Aorta (tissue), 5 donors: Measurements from ENCODE around the gene AMDHD1. TPM values are rescaled to one million over a fixed set of nuclear protein-coding genes. Genes with fewer than 3 reads are reported as not detected.

ENCODE experiments used
- ATAC-seq: fragments of 200-7000 bp; cut with Tn5 transposase; one replicate; pipeline ENCODE4 v1.9.1; 2022; ENCODE audit warnings: moderate library complexity; ENCODE audit not compliant: low FRiP score
- DNase-seq, 2 donors: peaks; one replicate each; pipeline ENCODE4 v3.0.0-alpha.2; 2020
- H3K27ac ChIP-seq, 2 donors: one replicate each; pipeline ENCODE4 v1.5.1; 2013; ENCODE audit warnings: low read length in 2 of 2, mild to moderate bottlenecking in 2 of 2, moderate library complexity in 2 of 2, control low read depth in 1 of 2, inconsistent platforms in 1 of 2, low read depth in 1 of 2
- H3K27me3 ChIP-seq, 2 donors: one replicate each; pipeline ENCODE4 v1.6.1; 2013; ENCODE audit warnings: control low read depth in 1 of 2, low read length in 1 of 2, mild to moderate bottlenecking in 1 of 2, moderate library complexity in 1 of 2; ENCODE audit not compliant: insufficient read depth in 2 of 2, control insufficient read depth in 1 of 2
- H3K36me3 ChIP-seq, 2 donors: one replicate each; pipeline ENCODE4 v1.6.1; 2013; ENCODE audit warnings: control low read depth in 1 of 2, low read length in 1 of 2, mild to moderate bottlenecking in 1 of 2; ENCODE audit not compliant: insufficient read depth in 2 of 2, control insufficient read depth in 1 of 2
- H3K4me1 ChIP-seq, 2 donors: one replicate each; pipeline ENCODE4 v1.6.1; 2013; ENCODE audit warnings: low read length in 2 of 2, control low read depth in 1 of 2, mild to moderate bottlenecking in 1 of 2, moderate library complexity in 1 of 2; ENCODE audit not compliant: insufficient read depth in 2 of 2, control insufficient read depth in 1 of 2
- H3K4me3 ChIP-seq, 2 donors: one replicate each; pipeline ENCODE4 v1.5.1; 2013; ENCODE audit warnings: low read length in 2 of 2, control low read depth in 1 of 2, mild to moderate bottlenecking in 1 of 2
- H3K9me3 ChIP-seq: one replicate; pipeline ENCODE4 v1.6.1; 2013; ENCODE audit warnings: mild to moderate bottlenecking, low read length; ENCODE audit not compliant: control insufficient read depth
- WGBS, 2 donors: extraction: QIAGEN DNeasy Blood & Tissue Kit; methylation state at CpG; one replicate each; pipeline ENCODE4 v1.1.7; 2013; 5-methylcytosine and 5-hydroxymethylcytosine counted together
- intact Hi-C, 2 donors: fragments of 100-400 bp; cut with DNase I; formaldehyde crosslinking; loops; one replicate each; pipeline versions ENCODE4 v1.14.2 to v1.15.0; 2022
- polyA plus RNA-seq, 2 donors: library from polyadenylated mRNA; stranded (reverse); fragments of 200-250 nt; gene quantifications; one replicate each; pipeline ENCODE4 v1.2.3, GENCODE V29; 2013
- total RNA-seq, 2 donors: library from RNA; stranded (reverse); fragmentation: NEBNext Ultra II Directional; extraction: Animal tissue kit (Norgen Biotek cat#: 25700); gene quantifications; one replicate each; pipeline ENCODE4 v1.2.1, GENCODE V29; 2021
- donor health status: healthy with polysubstance abuse.
- donor health status: Bipolar disorder and iron deficiency.
- donor health status: DM: no; HTN: no; CAD: no.
- donor health status: DM: no; HTN: no; CAD: no.
- donor health status: DM: yes; HTN: yes; CAD: no.

AMDHD1 gene
- total and polyA plus RNA-seq, 4 donors, result 0.51 to 4.6 (median 0.88) TPM

DNA sequence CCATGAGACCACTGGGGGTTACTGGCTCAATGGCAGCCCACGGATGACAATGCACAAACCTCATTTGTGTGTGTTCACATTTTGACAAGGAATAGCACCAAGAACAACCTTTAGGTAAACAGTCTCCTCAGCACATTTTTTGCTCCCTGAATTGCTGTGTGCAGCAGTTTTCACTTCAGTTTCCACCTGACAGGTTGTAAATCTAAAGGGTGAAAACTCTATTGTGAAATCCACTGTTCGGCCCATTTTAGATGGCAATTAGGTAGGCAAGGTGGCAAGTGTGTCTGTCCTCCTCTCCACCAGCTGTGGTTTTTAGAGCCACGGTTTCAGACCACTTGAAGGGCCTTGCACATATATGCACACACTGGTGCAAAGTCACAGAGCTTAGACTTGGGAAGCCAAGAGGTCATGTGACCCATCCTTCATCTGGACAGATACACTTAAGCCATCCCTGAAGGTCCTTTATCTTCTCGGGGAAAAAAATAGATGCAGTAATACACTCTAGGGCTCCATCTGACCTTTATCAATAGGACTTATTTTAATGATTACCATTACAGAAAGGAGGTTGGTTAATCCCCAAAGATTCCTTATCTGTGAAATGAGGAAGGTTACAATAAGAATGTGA is 29.8 kb downstream of the AMDHD1 start:
- no peaks in the 10 kb centered on the region for H3K4me1 ChIP-seq
- DNase-seq (no peak), ATAC-seq (no peak)

DNA sequence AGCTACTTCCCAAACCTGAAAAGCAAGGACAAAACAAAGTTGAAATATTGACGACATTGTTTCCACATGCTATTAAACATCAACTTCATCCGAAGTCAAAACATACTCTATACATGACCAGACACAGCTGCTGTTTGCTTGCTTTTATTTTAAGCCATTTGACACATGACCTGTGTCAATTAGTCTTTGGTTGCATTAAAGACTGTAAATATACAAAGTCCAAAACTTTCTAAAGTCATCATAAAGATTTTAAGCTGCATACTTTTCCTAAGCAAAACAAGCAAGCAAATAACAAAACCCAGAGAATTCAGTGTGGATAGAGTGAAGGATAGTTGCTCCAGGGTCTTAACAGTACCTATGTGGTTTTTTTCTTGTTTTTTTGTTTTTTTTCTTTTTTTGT is 31.2 kb downstream of the AMDHD1 start:
- no peak overlapping the region for H3K27ac ChIP-seq
- H3K9me3 ChIP-seq, result no peaks in the 10 kb centered on the region
- no peaks in the 10 kb centered on the region for H3K4me1 ChIP-seq
- no peaks in the 10 kb centered on the region for H3K27me3 ChIP-seq
- intact Hi-C loops, result no loop called here
- H3K4me3 ChIP-seq, result no peak overlapping the region
- no peak for DNase-seq
- no peak for ATAC-seq
- WGBS, 2 donors, result 55 to 73% methylated on average over 2 of the region's 2 CpGs
- no peaks in the 10 kb centered on the region for H3K36me3 ChIP-seq

More for the DNA sequence above, 29.8 kb downstream of the AMDHD1 start:
- Histone ChIP-seq H3K4me3 (no peak overlapping the region), H3K9me3 (no peaks in the 10 kb centered on the region), H3K36me3 (no peaks in the 10 kb centered on the region), H3K27ac (no peak overlapping the region), H3K27me3 (no peaks in the 10 kb centered on the region)
- intact Hi-C loops, result no loop called here
- 62 to 73% methylated on average over 4 of the region's 4 CpGs for WGBS, 2 donors

DNA sequence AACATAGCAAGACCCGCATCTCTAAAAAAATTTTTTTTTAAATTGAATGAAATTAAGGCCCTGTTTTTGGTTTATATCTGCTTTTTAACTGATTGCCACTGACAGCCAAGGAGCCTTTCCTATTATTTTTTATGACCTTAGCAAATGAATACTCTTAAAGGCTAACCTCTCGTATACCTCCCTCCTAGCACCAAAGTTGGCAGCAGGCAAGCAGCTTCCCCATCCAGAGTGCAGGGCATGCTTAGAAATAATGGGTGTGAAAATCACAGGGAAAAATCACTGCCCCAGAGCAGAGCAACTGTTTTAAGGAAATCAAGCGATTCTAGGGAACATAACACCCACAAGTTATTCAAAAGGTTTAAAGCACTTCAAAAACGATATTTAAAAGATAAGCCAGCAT is 32.4 kb downstream of the AMDHD1 start:
- 81 to 88% methylated on average over 4 of the region's 4 CpGs for WGBS, 2 donors
- DNase-seq (no peak), ATAC-seq (no peak)
- no peaks in the 10 kb centered on the region for H3K36me3 ChIP-seq
- H3K27ac ChIP-seq, result no peak overlapping the region
- intact Hi-C loops, result no loop called here
- H3K4me3 ChIP-seq, result no peak overlapping the region
- H3K27me3 ChIP-seq, result no peaks in the 10 kb centered on the region
- no peaks in the 10 kb centered on the region for H3K9me3 ChIP-seq
- no peaks in the 10 kb centered on the region for H3K4me1 ChIP-seq

DNA sequence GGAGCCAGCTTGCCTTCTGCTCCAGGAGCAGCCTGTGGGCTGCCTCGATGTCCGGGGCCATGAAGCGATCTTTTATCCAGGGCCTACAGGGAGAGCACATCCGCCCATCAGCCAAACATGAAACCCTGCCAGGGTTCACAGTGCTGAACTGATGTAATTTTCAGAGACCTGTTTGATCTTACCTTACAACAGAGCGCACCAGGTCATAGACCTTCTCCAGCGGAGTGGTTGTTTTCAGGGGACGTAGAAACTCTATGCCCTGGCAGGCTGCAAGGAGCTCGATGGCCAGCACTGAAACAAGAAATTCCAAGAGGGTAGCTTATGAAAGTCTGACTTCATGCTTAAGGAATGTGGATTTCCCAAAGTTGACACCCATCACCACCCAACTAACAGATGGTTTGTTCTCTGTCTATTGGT is 33.3 kb downstream of the AMDHD1 start:
- Histone ChIP-seq H3K4me3 (no peak overlapping the region), H3K4me1 (no peaks in the 10 kb centered on the region), H3K36me3 (no peaks in the 10 kb centered on the region), H3K27me3 (no peaks in the 10 kb centered on the region), H3K9me3 (no peaks in the 10 kb centered on the region), H3K27ac (no peak overlapping the region)
- intact Hi-C loops, result no loop called here
- ATAC-seq (no peak), DNase-seq (no peak)
- 86 to 87% methylated on average over 8 of the region's 8 CpGs for WGBS, 2 donors

DNA sequence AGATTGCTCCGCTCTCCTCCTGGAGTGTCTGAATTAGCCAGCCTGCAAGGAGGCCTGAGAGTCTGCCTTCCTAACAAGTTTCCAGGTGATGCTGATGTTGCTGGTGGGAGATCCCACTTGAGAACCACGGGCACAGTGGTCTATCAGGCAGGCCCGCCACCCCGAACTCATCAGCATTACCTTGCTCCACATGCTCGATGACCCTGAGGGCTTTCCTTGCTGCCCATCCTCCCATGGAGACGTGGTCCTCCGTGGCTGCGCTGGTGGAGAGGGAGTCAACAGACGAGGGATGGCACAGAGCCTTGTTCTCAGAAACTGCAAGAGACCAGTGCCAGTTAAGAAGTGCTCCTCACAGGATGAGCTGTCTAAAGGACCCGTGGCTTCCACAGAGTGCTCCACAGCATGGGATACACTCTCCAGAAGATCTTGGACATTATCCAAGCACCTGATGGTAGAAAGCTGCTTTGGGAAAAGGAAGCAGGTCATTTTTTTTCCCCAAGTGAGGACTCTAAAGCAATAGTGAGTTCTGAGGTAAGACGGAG is 34.7 kb downstream of the AMDHD1 start:
- Histone ChIP-seq H3K9me3 (no peaks in the 10 kb centered on the region), H3K4me1 (no peaks in the 10 kb centered on the region), H3K27ac (no peak overlapping the region), H3K36me3 (no peaks in the 10 kb centered on the region), H3K27me3 (no peaks in the 10 kb centered on the region), H3K4me3 (no peak overlapping the region)
- ATAC-seq, result no peak
- intact Hi-C loops, result no loop called here
- no peak for DNase-seq
- WGBS, 2 donors, result 86 to 87% methylated on average over 11 of the region's 11 CpGs

DNA sequence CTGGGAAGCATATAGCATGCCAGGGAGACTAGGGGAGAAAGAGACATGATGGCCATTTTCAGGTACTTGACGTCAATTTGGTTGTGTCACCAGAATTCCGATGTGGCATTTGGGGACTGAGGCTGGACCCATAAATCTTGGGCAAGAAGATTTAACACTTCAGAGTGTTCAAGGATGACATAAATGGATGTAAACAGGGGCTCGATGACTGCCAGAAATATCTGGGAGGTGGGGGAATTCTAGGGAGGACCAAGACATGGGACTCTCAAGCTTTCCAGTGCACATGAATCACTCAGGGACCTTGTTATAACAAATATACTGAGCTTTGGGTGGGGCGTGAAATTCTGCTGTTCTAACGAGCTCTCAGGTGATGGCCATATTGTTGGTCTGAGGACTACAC is 35.2 kb downstream of the AMDHD1 start:
- intact Hi-C loops, result no loop called here
- DNase-seq, result no peak
- Histone ChIP-seq H3K4me1 (no peaks in the 10 kb centered on the region), H3K4me3 (no peak overlapping the region), H3K27ac (no peak overlapping the region), H3K36me3 (no peaks in the 10 kb centered on the region), H3K27me3 (no peaks in the 10 kb centered on the region), H3K9me3 (no peaks in the 10 kb centered on the region)
- WGBS, 2 donors, result 85 to 86% methylated on average over 5 of the region's 5 CpGs
- ATAC-seq, result no peak

DNA sequence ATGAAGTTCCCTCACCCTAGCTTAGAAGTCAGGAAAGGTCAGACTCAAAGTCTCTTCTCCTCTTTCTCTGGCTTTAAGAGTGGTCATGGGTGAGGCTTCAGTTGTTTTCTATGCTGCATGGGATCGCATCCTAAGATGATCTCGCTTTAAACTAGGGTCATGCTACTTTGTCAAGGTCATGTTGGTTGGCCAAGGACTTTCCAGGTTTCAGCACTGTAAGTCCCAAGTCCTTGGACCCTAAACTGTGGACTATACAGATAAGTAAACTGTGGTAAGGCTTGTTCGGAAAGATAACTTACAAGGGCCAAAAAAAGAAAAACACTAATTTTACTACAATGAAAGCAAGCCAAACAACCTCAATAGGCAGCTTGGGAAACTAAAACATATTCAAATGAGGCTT is 35.6 kb downstream of the AMDHD1 start:
- no peaks in the 10 kb centered on the region for H3K4me1 ChIP-seq
- no peak for DNase-seq
- WGBS, 2 donors, result 81 to 83% methylated on average over 3 of the region's 3 CpGs

DNA sequence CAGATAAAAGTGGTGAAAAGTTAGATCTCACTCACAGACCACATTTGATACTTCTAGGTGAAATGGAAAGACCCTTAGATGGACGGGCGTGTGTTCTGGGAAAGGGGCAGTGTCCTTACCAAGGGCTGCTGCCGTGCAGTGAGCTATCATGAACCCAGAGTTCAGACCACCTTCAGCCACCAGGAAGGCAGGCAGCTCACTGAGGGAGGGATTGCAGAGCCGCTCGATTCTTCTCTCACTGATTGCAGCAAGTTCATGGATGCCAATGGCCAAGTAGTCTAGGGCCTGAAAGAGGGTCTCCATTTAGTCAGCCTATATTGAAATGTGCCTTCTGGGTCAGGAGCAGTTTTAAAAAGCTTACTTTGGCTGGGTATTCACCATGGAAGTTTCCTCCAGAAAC is 37.3 kb downstream of the AMDHD1 start:
- WGBS, 2 donors, result 87% methylated on average over 5 of the region's 5 CpGs
- Histone ChIP-seq H3K36me3 (no peaks in the 10 kb centered on the region), H3K4me1 (no peaks in the 10 kb centered on the region), H3K9me3 (no peaks in the 10 kb centered on the region), H3K4me3 (no peak overlapping the region), H3K27ac (no peak overlapping the region), H3K27me3 (no peaks in the 10 kb centered on the region)
- DNase-seq (no peak), ATAC-seq (no peak)
- intact Hi-C loops, result no loop called here

More for the DNA sequence above, 35.6 kb downstream of the AMDHD1 start:
- no peaks in the 10 kb centered on the region for H3K27me3 ChIP-seq
- no peak overlapping the region for H3K4me3 ChIP-seq
- no peaks in the 10 kb centered on the region for H3K36me3 ChIP-seq
- intact Hi-C loops, result no loop called here
- no peaks in the 10 kb centered on the region for H3K9me3 ChIP-seq
- ATAC-seq, result no peak
- H3K27ac ChIP-seq, result no peak overlapping the region

DNA sequence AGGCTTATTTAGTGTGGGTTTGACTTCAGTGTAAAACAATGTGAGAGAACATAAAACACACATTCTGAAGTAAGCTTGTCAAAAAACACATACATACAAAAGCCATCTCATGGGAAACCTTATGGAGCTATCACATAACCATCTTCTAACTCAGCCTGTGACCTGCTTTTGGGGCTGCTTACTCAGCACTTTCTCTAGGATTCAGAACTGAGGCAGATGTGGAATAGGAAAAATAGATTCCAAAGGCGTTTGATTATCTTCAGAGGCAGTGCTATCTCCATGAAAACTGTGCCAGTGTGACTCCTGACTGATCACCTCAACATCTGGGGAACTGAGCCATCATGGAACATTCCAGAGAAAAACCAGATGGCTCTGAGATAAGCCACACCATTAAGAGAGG is 39.5 kb downstream of the AMDHD1 start:
- H3K4me1 ChIP-seq, result no peaks in the 10 kb centered on the region
- intact Hi-C loops, result no loop called here
- H3K4me3 ChIP-seq, result no peak overlapping the region
- no peaks in the 10 kb centered on the region for H3K36me3 ChIP-seq
- 69 to 71% methylated on average over 1 of the region's 1 CpG for WGBS, 2 donors
- DNase-seq (no peak), ATAC-seq (no peak)
- H3K27me3 ChIP-seq, result no peaks in the 10 kb centered on the region
- no peaks in the 10 kb centered on the region for H3K9me3 ChIP-seq
- H3K27ac ChIP-seq, result no peak overlapping the region
